HepG2 (cell line): ENCODE data around the gene KCNQ1OT1. TPM values are rescaled to one million over a fixed set of nuclear protein-coding genes. Genes with fewer than 3 reads are reported as not detected.

Source experiments
- ATF2 ChIP-seq: sonication (generic); formaldehyde crosslinking; IDR thresholded peaks from 2 replicates; pipeline ENCODE4 v1.4.0; 2020; ENCODE audit warnings: missing genetic modification reagents
- CHCHD3 ChIP-seq: sonication (generic); formaldehyde crosslinking; IDR thresholded peaks from 2 replicates; pipeline ENCODE4 v1.8.0; 2022; ENCODE audit warnings: mild to moderate bottlenecking, missing genetic modification reagents, moderate library complexity
- FOXP4 ChIP-seq: sonication (generic); formaldehyde crosslinking; IDR thresholded peaks from 2 replicates; pipeline ENCODE4 v1.4.0; 2020; ENCODE audit warnings: missing genetic modification reagents
- HNF4G ChIP-seq, 2 experiments: sonication (generic) in 1 of 2; formaldehyde crosslinking in 1 of 2; IDR thresholded peaks; 2 replicates each; pipeline versions ENCODE4 v1.4.0 to v1.6.1; 2011 to 2020; ENCODE audit warnings: borderline replicate concordance in 2 of 2, low read depth in 2 of 2, mild to moderate bottlenecking in 2 of 2, low read length in 1 of 2, missing genetic modification reagents in 1 of 2, moderate library complexity in 1 of 2
- PCBP1 ChIP-seq: fragments of 200-400 bp; formaldehyde crosslinking; IDR thresholded peaks from 2 replicates; pipeline ENCODE4 v1.6.1; 2017; ENCODE audit warnings: mild to moderate bottlenecking, low read depth, low read length, borderline replicate concordance
- RAD21 ChIP-seq: fragments of 450-650 bp; formaldehyde crosslinking; IDR thresholded peaks from 2 replicates; pipeline ENCODE4 v1.5.0; 2020; ENCODE audit warnings: mild to moderate bottlenecking
- RAD51 ChIP-seq: fragments of 450-650 bp; IDR thresholded peaks from 2 replicates; pipeline ENCODE4 v1.6.1; 2016; ENCODE audit warnings: borderline replicate concordance
- SNAPC4 ChIP-seq: sonication (generic); formaldehyde crosslinking; IDR thresholded peaks from 2 replicates; pipeline ENCODE4 v1.4.0; 2020; ENCODE audit warnings: mild to moderate bottlenecking, missing genetic modification reagents
- SRSF1 ChIP-seq: fragments of 200-400 bp; formaldehyde crosslinking; optimal IDR thresholded peaks from 2 replicates; pipeline ENCODE3; 2017; ENCODE audit warnings: mild to moderate bottlenecking, low read depth, low read length, moderate library complexity
- SRY ChIP-seq: sonication (generic); formaldehyde crosslinking; IDR thresholded peaks from 2 replicates; pipeline ENCODE4 v1.8.0; 2022; ENCODE audit warnings: mild to moderate bottlenecking, missing genetic modification reagents
- ZNF10 ChIP-seq: sonication (generic); formaldehyde crosslinking; IDR thresholded peaks from 2 replicates; pipeline ENCODE4 v1.4.0; 2020; ENCODE audit warnings: mild to moderate bottlenecking, low read depth, missing genetic modification reagents, borderline replicate concordance
- ZNF205 ChIP-seq: IDR thresholded peaks from 2 replicates; pipeline ENCODE4 v1.6.1; 2018; ENCODE audit warnings: missing biosample characterization, missing genetic modification reagents
- ZNF329 ChIP-seq: sonication (generic); formaldehyde crosslinking; IDR thresholded peaks from 2 replicates; pipeline ENCODE4 v1.9.0; 2021; ENCODE audit warnings: low read depth, mild to moderate bottlenecking, missing genetic modification reagents
- ZNF552 ChIP-seq: sonication (generic); formaldehyde crosslinking; IDR thresholded peaks from 2 replicates; pipeline ENCODE4 v1.9.0; 2022; ENCODE audit warnings: missing genetic modification reagents, mild to moderate bottlenecking, borderline replicate concordance
- ZNF746 ChIP-seq: sonication (generic); formaldehyde crosslinking; IDR thresholded peaks from 2 replicates; pipeline ENCODE4 v1.8.0; 2022; ENCODE audit warnings: mild to moderate bottlenecking, missing genetic modification reagents
- ZNF772 ChIP-seq: sonication (generic); formaldehyde crosslinking; IDR thresholded peaks from 2 replicates; pipeline ENCODE4 v1.5.0; 2020; ENCODE audit warnings: mild to moderate bottlenecking, missing genetic modification reagents
- ZNF841 ChIP-seq: sonication (generic); formaldehyde crosslinking; IDR thresholded peaks from 2 replicates; pipeline ENCODE4 v1.8.1; 2023; ENCODE audit warnings: missing genetic modification reagents, borderline replicate concordance
- polyA plus RNA-seq, 8 experiments: library from polyadenylated mRNA; depleted of rRNA in 3 of 8; stranded (reverse) in 7 of 8; unstranded in 1 of 8; fragments of >200 nt; fragmentation: Illumina TruSeq in 4 of 8; extraction: Trizol in 4 of 8; gene quantifications; 2 replicates each; pipeline versions ENCODE4 v1.2.1 to v1.2.3, GENCODE V29; 2011 to 2016; ENCODE audit warnings: low read depth in 4 of 8, missing spikeins in 1 of 8, mixed read lengths in 1 of 8; ENCODE audit not compliant: insufficient read depth in 1 of 8
- total RNA-seq, 5 experiments: library from RNA; depleted of rRNA; stranded (reverse); fragments of >200 nt; fragmentation: Illumina TruSeq; extraction: Trizol; gene quantifications; 2 replicates each; pipeline ENCODE4 v1.2.3, GENCODE V29; 2016; ENCODE audit warnings: low read depth in 1 of 5

KCNQ1OT1 gene
- total and polyA plus RNA-seq, 2 of the 13 experiments (the other 11 are each of a cell fraction or from before 2014, with no cell fraction given), result 1.3 to 18.9 TPM

- TF ChIP-seq SNAPC4 (CRISPR knock-in tag), result peak; percentile 44; the same call in 1 of the 2 replicates
- no peak for TF ChIP-seq ZNF10 (CRISPR knock-in tag)
- TF ChIP-seq FOXP4 (CRISPR knock-in tag), result peak; percentile 66; the same call in 1 of the 2 replicates
- peak; percentile 10; the same call in 1 of the 2 replicates for TF ChIP-seq ZNF772 (CRISPR knock-in tag)
- no peak for TF ChIP-seq RAD51
- peak; percentile 69; the same call in 1 of the 2 replicates for TF ChIP-seq ZNF205
- TF ChIP-seq ZNF746 (CRISPR knock-in tag), result peak; percentile 84
- peak; percentile 73 for TF ChIP-seq SRSF1
- TF ChIP-seq RAD21 (CRISPR knock-in tag), result peak; percentile 46; the same call in 1 of the 2 replicates
- TF ChIP-seq ZNF552 (CRISPR knock-in tag), result peak; percentile 69; the same call in 1 of the 2 replicates
- no peak for TF ChIP-seq HNF4G (IDR thresholded peaks at IDR 0.05; ENCODE audit: borderline replicate concordance, low read depth, low read length)
- TF ChIP-seq HNF4G (CRISPR knock-in tag; IDR thresholded peaks at IDR 0.05; ENCODE audit: borderline replicate concordance, low read depth), result no peak; the same call in none of the 2 replicates
- TF ChIP-seq CHCHD3 (CRISPR knock-in tag), result peak; percentile 82
- TF ChIP-seq ATF2, result peak; percentile 87
- TF ChIP-seq SRY (CRISPR knock-in tag), result peak; percentile 74; the same call in 1 of the 2 replicates
- peak; percentile 94 for TF ChIP-seq ZNF329 (CRISPR knock-in tag)
- TF ChIP-seq PCBP1, result no peak
- peak; percentile 21; the same call in 1 of the 2 replicates for TF ChIP-seq ZNF841 (CRISPR knock-in tag)
These were observed at the start of gene KCNQ1OT1 (continued) for GRCh38 chr11:2699531-2700414.
